ENCODE data around the gene SLC16A10. TPM values are rescaled to one million over a fixed set of nuclear protein-coding genes. Genes with fewer than 3 reads are reported as not detected.

SLC16A10 gene
- polyA plus RNA-seq, 3 donors = 0.05 to 0.15 TPM; not detected in 1

- H3K4me3 Mint-ChIP-seq = peak overlapping the region in 1 of 2 donors; percentile 34
- DNase-seq = no peak
- H3K27ac ChIP-seq (ENCODE audit: low read depth in 1 of 2, low read length in 2 of 2) = no peak overlapping the region
- no peak overlapping the region for H3K9ac ChIP-seq (ENCODE audit: insufficient read depth, low read length, poor library complexity, severe bottlenecking)
- peak overlapping the region; percentile 23 for H2AFZ ChIP-seq (ENCODE audit: insufficient read depth, low read depth, low read length, poor library complexity, severe bottlenecking)
- no peaks in the 10 kb centered on the region for H3K9me3 ChIP-seq (replicated peaks in 1 of 2; ENCODE audit: control insufficient read depth in 1 of 2, insufficient read depth in 1 of 2, low read length in 2 of 2)
- H3K27me3 ChIP-seq (ENCODE audit: control insufficient read depth in 2 of 2, insufficient read depth in 2 of 2, low read length in 2 of 2) = no peaks in the 10 kb centered on the region
- 94% methylated on average over 2 of the region's 4 CpGs for WGBS (ENCODE audit: insufficient coverage)
- no peak overlapping the region for H3K27ac Mint-ChIP-seq
- H3K27me3 Mint-ChIP-seq (ENCODE audit: low read depth in 3 of 3) = peaks cover 0 to 3% (median 2%) of the 10 kb centered on the region in 3 donors
- no peaks in the 10 kb centered on the region for H3K9me3 Mint-ChIP-seq
- no peak overlapping the region for H3K4me3 ChIP-seq (replicated peaks in 1 of 3; ENCODE audit: low read depth in 2 of 3, low read length in 3 of 3)
- H3K4me1 Mint-ChIP-seq = peaks cover 17% of the 10 kb centered on the region
- no peak overlapping the region for H3K4me2 ChIP-seq (replicated peaks; ENCODE audit: extremely low read depth, low read length, poor library complexity, severe bottlenecking)
- no peaks in the 10 kb centered on the region for H3K36me3 Mint-ChIP-seq
- no peaks in the 10 kb centered on the region for H3K36me3 ChIP-seq (replicated peaks in 1 of 2; ENCODE audit: control insufficient read depth in 1 of 2, insufficient read depth in 2 of 2, low read length in 2 of 2)
- H4K20me1 ChIP-seq (ENCODE audit: insufficient read depth, low read length) = no peaks in the 10 kb centered on the region
- TF ChIP-seq CTCF (IDR thresholded peaks at IDR 0.05) = no peak
- H3K4me1 ChIP-seq (ENCODE audit: control insufficient read depth in 1 of 2, insufficient read depth in 2 of 2, low read length in 2 of 2) = peaks cover 18 to 21% of the 10 kb centered on the region in 2 donors
- H3K79me2 ChIP-seq (ENCODE audit: insufficient read depth, low read length) = no peaks in the 10 kb centered on the region
- intact Hi-C loops (cut with micrococcal nuclease) = loop anchor here in 1 of 2 donors (5.0 kb wide), 1 partner anchor 234 kb away; no protein-coding TSS in a partner anchor
These were observed 155.8 kb downstream of the SLC16A10 start for GRCh38 chr6:111243095-111243494.

- Histone ChIP-seq H3K4me1 (ENCODE audit: control insufficient read depth in 1 of 2, insufficient read depth in 2 of 2, low read length in 2 of 2) (no peaks in the 10 kb centered on the region), H3K27me3 (ENCODE audit: control insufficient read depth in 2 of 2, insufficient read depth in 2 of 2, low read length in 2 of 2) (no peaks in the 10 kb centered on the region), H3K4me2 (replicated peaks; ENCODE audit: extremely low read depth, low read length, poor library complexity, severe bottlenecking) (no peak overlapping the region), H3K9me3 (replicated peaks in 1 of 2; ENCODE audit: control insufficient read depth in 1 of 2, insufficient read depth in 1 of 2, low read length in 2 of 2) (no peaks in the 10 kb centered on the region), H3K79me2 (ENCODE audit: insufficient read depth, low read length) (no peaks in the 10 kb centered on the region), H3K4me3 (replicated peaks in 1 of 3; ENCODE audit: low read depth in 2 of 3, low read length in 3 of 3) (no peak overlapping the region), H3K36me3 (replicated peaks in 1 of 2; ENCODE audit: control insufficient read depth in 1 of 2, insufficient read depth in 2 of 2, low read length in 2 of 2) (no peaks in the 10 kb centered on the region), H4K20me1 (ENCODE audit: insufficient read depth, low read length) (no peaks in the 10 kb centered on the region), H3K9ac (ENCODE audit: insufficient read depth, low read length, poor library complexity, severe bottlenecking) (no peak overlapping the region), H2AFZ (ENCODE audit: insufficient read depth, low read depth, low read length, poor library complexity, severe bottlenecking) (no peak overlapping the region), H3K27ac (ENCODE audit: low read depth in 1 of 2, low read length in 2 of 2) (no peak overlapping the region)
- Mint-ChIP-seq H3K4me3 (no peak overlapping the region), H3K9me3 (no peaks in the 10 kb centered on the region), H3K4me1 (no peaks in the 10 kb centered on the region), H3K36me3 (no peaks in the 10 kb centered on the region), H3K27ac (peak overlapping the region in 1 of 7 donors; percentile 10), H3K27me3 (ENCODE audit: low read depth in 3 of 3) (peaks cover 2 to 5% (median 4%) of the 10 kb centered on the region in 3 donors)
- no peak for TF ChIP-seq CTCF (IDR thresholded peaks at IDR 0.05)
- intact Hi-C loops (cut with micrococcal nuclease) = no loop called here
- DNase-seq = no peak
These were observed 161.5 kb downstream of the SLC16A10 start for GRCh38 chr6:111248789-111249188.

Measured in CD14-positive monocyte (primary cell).